Neural crest cell (in vitro differentiated cells): ENCODE results near the gene GALNS. TPM values are rescaled to one million over a fixed set of nuclear protein-coding genes. Genes with fewer than 3 reads are reported as not detected.

Source experiments
- DNase-seq: peaks from one replicate; pipeline ENCODE4 v3.0.0; 2021; ENCODE audit warnings: low read depth, mixed read lengths, low spot score
- H3K27ac Mint-ChIP-seq: one replicate; pipeline ENCODE4 v1.8.0; 2021; ENCODE audit warnings: mild to moderate bottlenecking, mixed read lengths; ENCODE audit not compliant: unreplicated experiment
- H3K27me3 Mint-ChIP-seq: 2 replicates; pipeline ENCODE4 v1.8.0; 2021; ENCODE audit warnings: low read depth, mild to moderate bottlenecking, mixed read lengths
- H3K36me3 Mint-ChIP-seq: 2 replicates; pipeline ENCODE4 v1.8.0; 2021; ENCODE audit warnings: low read depth, mild to moderate bottlenecking, mixed read lengths
- H3K4me1 Mint-ChIP-seq: 2 replicates; pipeline ENCODE4 v1.8.0; 2021; ENCODE audit warnings: mixed read lengths
- H3K4me3 Mint-ChIP-seq: one replicate; pipeline ENCODE4 v1.8.0; 2021; ENCODE audit warnings: mild to moderate bottlenecking, mixed read lengths
- H3K9me3 Mint-ChIP-seq: 2 replicates; pipeline ENCODE4 v1.8.0; 2021; ENCODE audit warnings: mixed read lengths
- total RNA-seq: library from RNA; stranded (reverse); gene quantifications from 2 replicates; pipeline ENCODE4 v1.2.1, GENCODE V29; 2021
- TF ChIP-seq, protein P1 (sequence below): fragments of 200-600 bp; sonication (generic); conservative IDR thresholded peaks from 2 replicates; pipeline ENCODE4 v1.5.0; 2021; ENCODE audit warnings: antibody characterized with exemption, mild to moderate bottlenecking

The GALNS gene
- total RNA-seq, 1 donor from 2014 or later, result 19.7 TPM

DNA sequence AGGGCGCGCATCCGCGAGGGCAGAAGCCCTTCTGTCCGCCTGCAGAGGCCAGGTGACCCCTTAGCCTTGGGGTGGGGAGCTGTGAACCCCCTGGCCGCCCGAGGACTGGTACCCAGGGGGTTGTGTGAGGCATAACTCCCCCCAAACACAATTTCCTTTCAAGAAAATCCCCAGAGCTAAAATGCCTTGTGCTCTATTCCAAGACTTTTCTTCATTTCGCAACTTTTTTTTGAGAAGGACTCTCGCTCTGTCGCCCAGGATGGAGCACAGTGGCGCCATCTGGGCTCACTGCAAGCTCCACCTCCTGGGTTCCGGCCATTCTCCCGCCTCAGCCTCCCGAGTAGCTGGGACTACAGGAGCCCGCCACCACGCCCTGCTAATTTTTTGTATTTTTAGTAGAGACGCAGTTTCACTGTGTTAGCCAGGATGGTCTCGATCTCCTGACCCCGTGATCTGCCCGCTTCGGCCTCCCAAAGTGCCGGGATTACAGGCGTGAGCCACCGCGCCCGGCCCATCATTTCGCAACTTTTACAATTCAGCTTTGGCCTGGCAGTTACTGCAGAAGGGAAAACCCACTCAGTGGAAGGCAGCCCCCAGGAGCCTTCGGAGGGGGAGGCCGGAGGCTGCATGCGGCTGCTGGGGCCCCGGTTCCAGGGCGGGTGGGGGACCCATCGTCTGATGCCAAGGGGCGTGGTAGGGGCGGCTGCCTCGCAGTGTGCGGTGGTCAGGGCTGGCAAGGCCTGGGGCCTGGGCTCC is 44.1 kb downstream of the GALNS start:
- TF ChIP-seq, protein P1, sequence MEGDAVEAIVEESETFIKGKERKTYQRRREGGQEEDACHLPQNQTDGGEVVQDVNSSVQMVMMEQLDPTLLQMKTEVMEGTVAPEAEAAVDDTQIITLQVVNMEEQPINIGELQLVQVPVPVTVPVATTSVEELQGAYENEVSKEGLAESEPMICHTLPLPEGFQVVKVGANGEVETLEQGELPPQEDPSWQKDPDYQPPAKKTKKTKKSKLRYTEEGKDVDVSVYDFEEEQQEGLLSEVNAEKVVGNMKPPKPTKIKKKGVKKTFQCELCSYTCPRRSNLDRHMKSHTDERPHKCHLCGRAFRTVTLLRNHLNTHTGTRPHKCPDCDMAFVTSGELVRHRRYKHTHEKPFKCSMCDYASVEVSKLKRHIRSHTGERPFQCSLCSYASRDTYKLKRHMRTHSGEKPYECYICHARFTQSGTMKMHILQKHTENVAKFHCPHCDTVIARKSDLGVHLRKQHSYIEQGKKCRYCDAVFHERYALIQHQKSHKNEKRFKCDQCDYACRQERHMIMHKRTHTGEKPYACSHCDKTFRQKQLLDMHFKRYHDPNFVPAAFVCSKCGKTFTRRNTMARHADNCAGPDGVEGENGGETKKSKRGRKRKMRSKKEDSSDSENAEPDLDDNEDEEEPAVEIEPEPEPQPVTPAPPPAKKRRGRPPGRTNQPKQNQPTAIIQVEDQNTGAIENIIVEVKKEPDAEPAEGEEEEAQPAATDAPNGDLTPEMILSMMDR, result peak; percentile 23
- Mint-ChIP-seq H3K4me1 (peaks cover 26% of the 10 kb centered on the region), H3K27ac (peak overlapping the region; percentile 50), H3K4me3 (peak overlapping the region; percentile 84), H3K27me3 (peaks cover 16% of the 10 kb centered on the region), H3K36me3 (no peaks in the 10 kb centered on the region), H3K9me3 (no peaks in the 10 kb centered on the region)
- DNase-seq, result no peak

DNA sequence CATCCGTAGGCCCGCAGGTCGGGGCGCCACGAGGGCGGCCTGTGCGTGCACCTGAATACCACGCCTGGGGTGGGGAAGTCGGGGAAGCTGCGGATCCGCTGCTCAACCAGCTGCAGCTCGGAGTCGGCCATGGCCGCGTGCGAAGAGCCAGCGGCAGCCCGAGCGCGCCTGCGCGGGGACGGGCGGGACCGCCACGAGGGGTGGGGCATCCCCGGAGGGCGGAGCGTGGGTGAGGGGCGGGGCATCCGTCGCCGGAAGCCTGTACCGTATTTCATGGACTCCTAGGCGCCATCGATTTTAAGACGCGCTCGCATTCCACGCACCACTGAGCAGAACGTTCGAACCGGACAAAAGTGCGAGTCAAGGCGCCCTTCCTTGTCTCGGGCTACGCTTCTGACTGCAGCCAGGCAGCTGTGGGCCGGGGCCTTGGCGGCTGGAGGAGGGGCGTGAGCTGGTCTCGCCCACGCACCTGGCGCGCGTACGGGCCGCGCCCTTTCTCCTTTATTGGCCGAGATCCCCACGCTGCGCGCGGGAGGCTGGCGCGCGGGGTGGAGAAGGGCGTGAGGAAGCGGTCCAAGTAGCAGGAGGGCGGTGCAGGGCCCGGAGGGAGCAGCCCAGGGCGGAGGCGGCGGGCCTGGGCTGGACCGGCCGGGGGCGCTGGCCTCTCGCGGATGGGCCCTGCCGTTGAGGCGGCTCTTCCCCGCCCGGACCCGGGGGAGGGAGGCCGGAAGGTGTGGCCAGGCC is 44.8 kb downstream of the GALNS start, which contains the start of gene APRT:
TSS of gene APRT (minus strand) at position 160 of the 744 bp plus-strand sequence. CDS start at position 131, 29 bp downstream.
- TF ChIP-seq, protein P1, result peak; percentile 35
- Mint-ChIP-seq H3K36me3 (no peaks in the 10 kb centered on the region), H3K4me1 (peaks cover 26% of the 10 kb centered on the region), H3K9me3 (no peaks in the 10 kb centered on the region), H3K4me3 (peak within 1 kb of the TSS; percentile 94), H3K27me3 (peaks cover 16% of the 10 kb centered on the region), H3K27ac (peak within 1 kb of the TSS; percentile 96)
- DNase-seq, result peak; percentile 98

DNA sequence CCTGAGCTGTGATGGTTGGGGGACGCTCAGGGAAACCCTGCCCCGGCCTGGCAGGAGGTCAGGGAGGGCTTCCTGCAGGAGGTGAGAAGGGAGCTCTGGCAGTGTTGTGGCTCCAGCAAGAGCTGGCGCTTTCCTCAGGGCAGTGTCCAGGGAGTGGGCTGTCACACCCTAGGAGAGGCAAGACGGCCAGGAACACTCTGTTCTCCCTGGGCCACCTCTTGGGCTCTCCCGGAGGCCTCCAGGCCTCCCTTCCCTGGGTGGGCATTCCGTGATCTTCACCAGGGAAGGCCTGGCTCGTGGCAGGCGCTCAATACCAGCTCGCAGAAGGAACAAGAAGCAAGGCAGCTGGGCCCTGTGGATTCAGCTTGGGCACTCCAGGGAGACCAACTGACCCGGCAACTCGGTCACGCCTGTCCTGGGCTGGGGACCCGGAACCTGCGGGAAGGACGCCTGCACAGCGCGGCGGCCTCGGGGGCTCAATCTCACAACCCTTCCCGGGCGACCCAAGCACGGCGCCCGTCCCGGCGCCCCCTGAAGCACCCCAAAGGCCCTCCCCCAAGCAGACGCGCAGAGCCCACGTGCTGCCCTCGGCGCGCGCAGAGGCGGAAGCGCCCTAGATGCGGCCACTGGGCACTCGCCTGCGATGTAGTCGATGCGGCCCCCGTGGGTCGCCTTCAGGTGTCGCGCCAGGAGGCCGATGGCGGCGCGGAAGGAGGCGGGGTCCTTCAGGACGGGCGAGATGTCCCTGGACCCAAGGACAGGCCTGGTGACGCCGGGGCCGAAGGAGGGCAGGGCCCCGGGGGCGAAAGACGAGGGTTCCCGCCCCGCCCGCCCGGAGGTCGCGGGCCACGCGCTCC is 45.6 kb downstream of the GALNS start:
- TF ChIP-seq, protein P1, result no peak
- Mint-ChIP-seq H3K4me1 (peaks cover 26% of the 10 kb centered on the region), H3K27ac (peak overlapping the region; percentile 93), H3K4me3 (peak overlapping the region; percentile 90), H3K36me3 (no peaks in the 10 kb centered on the region), H3K9me3 (no peaks in the 10 kb centered on the region), H3K27me3 (peaks cover 16% of the 10 kb centered on the region)
- DNase-seq, result peak; percentile 50

DNA sequence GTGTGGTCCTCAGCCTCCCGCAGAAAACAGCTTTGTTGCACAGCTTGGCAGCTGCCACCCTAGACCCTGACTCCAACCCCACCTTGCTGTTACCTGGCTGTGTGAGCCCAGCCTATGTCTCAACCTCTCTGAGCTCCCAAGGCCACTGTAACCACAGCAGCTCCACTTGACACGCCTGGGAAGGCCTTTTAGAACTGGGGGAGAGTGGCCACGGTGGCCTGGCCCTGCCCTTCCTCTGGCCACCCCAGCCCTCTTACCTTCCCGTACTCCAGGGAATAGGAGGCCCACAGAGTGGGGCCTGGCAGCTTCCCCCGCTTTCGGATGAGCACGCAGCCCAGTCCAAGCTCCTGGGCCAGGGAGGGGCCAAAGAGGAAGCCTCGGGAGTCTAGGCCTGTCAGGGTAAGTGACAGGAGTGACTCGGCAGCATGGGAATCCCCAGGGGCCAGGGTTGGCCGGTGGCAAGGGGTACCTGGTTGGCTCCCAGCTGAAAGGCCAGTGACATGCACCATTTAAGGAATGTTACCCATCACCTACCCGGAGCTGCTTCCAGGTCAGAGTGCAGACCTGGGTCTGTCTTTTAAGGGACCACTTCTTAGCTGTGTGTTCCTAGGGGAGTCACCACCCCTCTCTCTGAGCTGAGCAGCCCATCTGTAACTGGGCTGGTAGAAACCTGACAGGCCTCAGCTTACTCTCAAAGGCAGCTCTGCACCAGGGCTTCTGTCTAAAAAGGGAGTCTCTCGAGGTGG is 46.4 kb downstream of the GALNS start:
- H3K4me1 Mint-ChIP-seq, result peaks cover 26% of the 10 kb centered on the region
- DNase-seq, result no peak
- no peaks in the 10 kb centered on the region for H3K36me3 Mint-ChIP-seq

More for the DNA sequence above, 46.4 kb downstream of the GALNS start:
- Mint-ChIP-seq H3K9me3 (no peaks in the 10 kb centered on the region), H3K27me3 (peaks cover 16% of the 10 kb centered on the region), H3K27ac (peak overlapping the region; percentile 62), H3K4me3 (peak overlapping the region; percentile 90)
- TF ChIP-seq, protein P1, result no peak
